Breast epithelium (tissue), 3 donors: ENCODE measurements around the gene ANKRD63.

ENCODE experiments used
- CTCF ChIP-seq, 3 donors: fragments of 450-650 bp; IDR thresholded peaks; one replicate each; pipeline ENCODE4 v1.5.1; 2016 to 2017; ENCODE audit warnings: antibody characterized with exemption in 3 of 3, mild to moderate bottlenecking in 3 of 3, moderate library complexity in 3 of 3
- POLR2A ChIP-seq: fragments of 450-650 bp; IDR thresholded peaks from one replicate; pipeline ENCODE4 v1.6.1; 2016; ENCODE audit warnings: antibody characterized with exemption, mild to moderate bottlenecking, moderate library complexity
- POLR2AphosphoS5 ChIP-seq, 3 donors: sonication (generic); formaldehyde crosslinking; IDR thresholded peaks; one replicate each; pipeline ENCODE4 v1.6.1; 2017; ENCODE audit warnings: antibody characterized with exemption in 3 of 3

DNA sequence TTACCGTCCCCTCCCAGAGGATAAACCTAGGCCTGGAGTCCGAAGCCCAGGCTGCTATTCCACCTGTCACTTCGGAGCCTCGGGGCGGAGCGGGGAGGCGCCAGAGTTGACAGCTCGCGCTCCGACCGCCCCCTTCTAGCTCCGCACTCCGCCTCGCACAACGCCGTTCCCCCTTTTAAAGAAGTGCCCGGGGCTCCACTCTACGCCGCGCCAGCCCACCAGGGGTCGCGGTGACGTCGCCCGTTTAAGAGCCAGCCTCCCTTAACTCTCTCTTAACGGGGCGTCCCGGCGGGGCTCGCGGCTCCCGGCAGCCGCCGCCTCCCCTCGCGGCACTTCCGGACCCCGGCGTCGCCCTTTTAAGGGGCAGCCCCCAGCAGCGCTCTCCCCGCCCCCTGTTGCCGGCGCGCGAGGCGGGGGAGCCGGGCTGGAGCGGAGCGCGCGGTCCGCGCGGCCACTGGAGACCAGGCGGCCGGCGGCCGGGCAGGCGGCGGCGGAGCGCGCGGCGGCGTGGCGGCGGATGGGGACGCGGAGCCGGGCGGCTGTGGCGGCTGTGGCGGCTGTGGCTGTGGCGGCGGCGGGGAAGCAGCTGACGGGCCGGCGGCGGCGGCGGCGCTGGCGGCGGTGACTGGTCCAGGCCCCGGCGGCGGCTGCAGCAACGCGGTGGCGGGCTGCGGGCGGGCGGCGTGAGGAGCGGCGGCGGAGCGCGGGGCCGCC is 40.5 kb upstream of the ANKRD63 start, which contains the start of gene INAFM2:
- TF ChIP-seq CTCF (IDR thresholded peaks at IDR 0.05) (peak; percentile 48 to 61 (median 58)), POLR2A (no peak), POLR2AphosphoS5 (IDR thresholded peaks at IDR 0.05) (peak in 1 of 3 donors; percentile 18)
